GM18498 (cell line): ENCODE measurements around the gene KCNIP4.
"Not testable (repeated sequence)": the region's sequence is repeated elsewhere in the genome, so short reads cannot be mapped to it uniquely, and the experiment has no call there.

Experiments
- ATAC-seq: cut with Tn5 transposase; IDR thresholded peaks from one replicate; pipeline ENCODE4 v1.9.1; 2021; ENCODE audit warnings: mild to moderate bottlenecking, moderate library complexity; ENCODE audit not compliant: unreplicated experiment

KCNIP4 gene

GRCh38 chr4:21380861-21381260 is 567.7 kb downstream of the KCNIP4 start:
- ATAC-seq, result no peak

GRCh38 chr4:21377046-21377445 is 571.5 kb downstream of the KCNIP4 start:
- ATAC-seq, result no peak

GRCh38 chr4:21376176-21376575 is 572.4 kb downstream of the KCNIP4 start:
- ATAC-seq, result no peak

- ATAC-seq, result no peak
Measured at GRCh38 chr4:21374641-21375368, 573.8 kb downstream of the KCNIP4 start.

- no peak for ATAC-seq
Measured at GRCh38 chr4:21367567-21367966, 581.0 kb downstream of the KCNIP4 start.

GRCh38 chr4:21366840-21367239 is 581.7 kb downstream of the KCNIP4 start:
- ATAC-seq, result no peak

GRCh38 chr4:21366312-21366711 is 582.3 kb downstream of the KCNIP4 start:
- ATAC-seq, result no peak

GRCh38 chr4:21363701-21364100 is 584.9 kb downstream of the KCNIP4 start:
- ATAC-seq, result no peak

GRCh38 chr4:21352354-21352753 is 596.2 kb downstream of the KCNIP4 start:
- not testable (repeated sequence) for ATAC-seq

GRCh38 chr4:21347142-21347541 is 601.4 kb downstream of the KCNIP4 start:
- no peak for ATAC-seq

- no peak for ATAC-seq
Measured at GRCh38 chr4:21327976-21328700, 620.4 kb downstream of the KCNIP4 start.

- no peak for ATAC-seq
Measured at GRCh38 chr4:21320034-21320433, 628.5 kb downstream of the KCNIP4 start.

GRCh38 chr4:21307709-21308108 is 640.9 kb downstream of the KCNIP4 start:
- no peak for ATAC-seq

- no peak for ATAC-seq
Measured at GRCh38 chr4:21304540-21304887, 644.1 kb downstream of the KCNIP4 start.

- peak; percentile 63 for ATAC-seq
Measured at GRCh38 chr4:21290562-21290961, 658.0 kb downstream of the KCNIP4 start.

GRCh38 chr4:21276046-21276445 is 672.5 kb downstream of the KCNIP4 start:
- ATAC-seq, result no peak

- no peak for ATAC-seq
Measured at GRCh38 chr4:21271439-21272052, 677.0 kb downstream of the KCNIP4 start.

- ATAC-seq, result no peak
Measured at GRCh38 chr4:21248331-21248730, 700.2 kb downstream of the KCNIP4 start.

GRCh38 chr4:21242163-21242562 is 706.4 kb downstream of the KCNIP4 start:
- ATAC-seq, result no peak

- no peak for ATAC-seq
Measured at GRCh38 chr4:21226637-21227538, 721.7 kb downstream of the KCNIP4 start.

- no peak for ATAC-seq
Measured at GRCh38 chr4:21211846-21212245, 736.7 kb downstream of the KCNIP4 start.
